Body of pancreas (tissue), 4 donors: ENCODE data around the gene PLEKHG5. TPM values are rescaled to one million over a fixed set of nuclear protein-coding genes. Genes with fewer than 3 reads are reported as not detected.
"Not testable (repeated sequence)": the region's sequence is repeated elsewhere in the genome, so short reads cannot be mapped to it uniquely, and the experiment has no call there.

ENCODE experiments used
- ATAC-seq: fragments of 150-250 bp; one replicate; pipeline ENCODE4 v1.9.1; 2016
- DNase-seq, 4 donors: peaks; one replicate each; pipeline ENCODE4 v3.0.0-alpha.2; 2019
- H3K27ac ChIP-seq, 4 donors: fragments of 200-600 bp; sonication (generic); 1 replicate in 3 of 4; 2 replicates in 1 of 4; pipeline versions ENCODE4 v1.5.1 to v1.6.1; 2016 to 2019; ENCODE audit warnings: mild to moderate bottlenecking in 1 of 4, mixed read lengths in 1 of 4, moderate library complexity in 1 of 4
- H3K27me3 ChIP-seq, 2 donors: fragments of 200-600 bp; sonication (generic); one replicate each; pipeline ENCODE4 v1.6.0; 2016; ENCODE audit warnings: mild to moderate bottlenecking in 1 of 2
- H3K36me3 ChIP-seq, 2 donors: fragments of 200-600 bp; sonication (generic); replicated peaks in 1 of 2; 2 replicates each; pipeline ENCODE4 v1.5.1; 2016; ENCODE audit warnings: low read depth in 2 of 2; ENCODE audit not compliant: insufficient read depth in 1 of 2
- H3K4me1 ChIP-seq: fragments of 200-600 bp; sonication (generic); one replicate; pipeline ENCODE4 v1.6.0; 2016
- H3K4me3 ChIP-seq, 2 donors: fragments of 200-600 bp; sonication (generic); 1 replicate in 1 of 2; 2 replicates in 1 of 2; pipeline ENCODE4 v1.5.1; 2016 to 2019
- H3K9me3 ChIP-seq, 3 donors: fragments of 200-600 bp; sonication (generic); 1 replicate in 2 of 3; 2 replicates in 1 of 3; pipeline ENCODE4 v1.5.1; 2016
- POLR2A ChIP-seq, 3 donors: fragments of 450-650 bp; IDR thresholded peaks; one replicate each; pipeline ENCODE4 v1.6.1; 2016; ENCODE audit warnings: antibody characterized with exemption in 3 of 3, mild to moderate bottlenecking in 2 of 3
- WGBS, 2 donors: methylation state at CpG; one replicate each; pipeline ENCODE4 v1.1.5; 2017; 5-methylcytosine and 5-hydroxymethylcytosine counted together
- intact Hi-C: fragments of 100-400 bp; cut with DNase I; formaldehyde crosslinking; loops from one replicate; pipeline ENCODE4 v1.15.1; 2023
- total RNA-seq, 2 donors: library from RNA; depleted of rRNA; stranded (reverse); fragments of >200 nt; gene quantifications; one replicate each; pipeline ENCODE4 v1.1.0, GENCODE V29; 2016
- TF ChIP-seq, protein P1 (sequence below), 7 experiments: fragments of 450-650 bp in 4 of 7; fragments of 200-600 bp in 3 of 7; sonication (generic) in 3 of 7; IDR thresholded peaks; one replicate each; pipeline ENCODE4 v1.5.1; 2016 to 2019; ENCODE audit warnings: antibody characterized with exemption in 7 of 7

PLEKHG5 gene
- total RNA-seq, 2 donors from 2014 or later = 5.2 to 8.6 TPM

DNA sequence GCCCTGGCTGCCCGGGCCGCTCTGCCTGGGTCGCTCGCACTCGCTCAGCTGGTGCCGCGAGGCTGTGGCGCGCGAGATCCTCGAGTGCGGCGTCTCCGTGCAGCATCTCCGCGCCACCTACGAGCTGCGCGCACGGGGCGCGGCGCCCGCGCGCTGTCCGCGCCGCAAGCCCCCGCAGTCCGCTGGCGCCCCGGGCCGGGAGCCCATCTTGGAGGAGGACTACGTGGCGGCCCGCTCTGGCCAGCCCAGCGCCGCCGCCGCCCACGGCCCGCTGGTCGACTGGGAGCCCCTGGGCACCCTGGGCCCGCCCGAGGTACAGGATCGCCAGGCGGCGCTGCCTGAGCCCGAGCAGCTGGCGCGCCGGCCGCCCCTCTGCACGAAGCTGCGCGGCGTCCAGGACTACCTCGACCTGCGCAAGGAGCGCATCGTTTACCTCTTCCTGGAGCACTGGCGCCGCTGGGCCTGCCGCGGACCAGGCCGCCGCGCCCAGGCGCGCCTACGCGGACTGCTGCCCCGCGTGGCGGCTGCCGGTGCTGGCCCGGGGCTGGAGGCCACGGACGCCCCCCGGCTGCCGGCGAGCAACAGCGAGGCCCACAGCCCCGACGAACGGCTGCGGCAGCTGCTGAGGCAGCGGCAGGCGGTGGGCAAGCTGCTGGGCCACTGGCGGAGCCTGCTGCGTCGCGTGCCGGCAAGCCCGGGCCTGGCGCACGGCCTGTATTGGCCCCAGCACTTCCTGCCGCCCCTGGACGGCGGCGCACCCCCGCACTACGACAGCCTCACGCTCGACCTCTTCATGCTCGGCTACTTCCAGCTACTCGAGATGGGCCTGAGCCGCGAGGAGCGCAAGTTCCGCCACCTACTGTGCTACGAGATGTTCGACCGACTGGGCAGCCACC, 36.4 kb downstream of the PLEKHG5 start:
- ATAC-seq = no peak
- H3K4me1 ChIP-seq = peaks cover 13% of the 10 kb centered on the region
- H3K9me3 ChIP-seq = no peaks in the 10 kb centered on the region
- H3K27ac ChIP-seq = no peak overlapping the region
- DNase-seq = no peak
- intact Hi-C loops = no loop called here
- TF ChIP-seq, protein P1, sequence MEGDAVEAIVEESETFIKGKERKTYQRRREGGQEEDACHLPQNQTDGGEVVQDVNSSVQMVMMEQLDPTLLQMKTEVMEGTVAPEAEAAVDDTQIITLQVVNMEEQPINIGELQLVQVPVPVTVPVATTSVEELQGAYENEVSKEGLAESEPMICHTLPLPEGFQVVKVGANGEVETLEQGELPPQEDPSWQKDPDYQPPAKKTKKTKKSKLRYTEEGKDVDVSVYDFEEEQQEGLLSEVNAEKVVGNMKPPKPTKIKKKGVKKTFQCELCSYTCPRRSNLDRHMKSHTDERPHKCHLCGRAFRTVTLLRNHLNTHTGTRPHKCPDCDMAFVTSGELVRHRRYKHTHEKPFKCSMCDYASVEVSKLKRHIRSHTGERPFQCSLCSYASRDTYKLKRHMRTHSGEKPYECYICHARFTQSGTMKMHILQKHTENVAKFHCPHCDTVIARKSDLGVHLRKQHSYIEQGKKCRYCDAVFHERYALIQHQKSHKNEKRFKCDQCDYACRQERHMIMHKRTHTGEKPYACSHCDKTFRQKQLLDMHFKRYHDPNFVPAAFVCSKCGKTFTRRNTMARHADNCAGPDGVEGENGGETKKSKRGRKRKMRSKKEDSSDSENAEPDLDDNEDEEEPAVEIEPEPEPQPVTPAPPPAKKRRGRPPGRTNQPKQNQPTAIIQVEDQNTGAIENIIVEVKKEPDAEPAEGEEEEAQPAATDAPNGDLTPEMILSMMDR (IDR thresholded peaks at IDR 0.05) = no peak
- no peak for TF ChIP-seq POLR2A (IDR thresholded peaks at IDR 0.05)
- H3K36me3 ChIP-seq = no peaks in the 10 kb centered on the region
- H3K27me3 ChIP-seq = no peaks in the 10 kb centered on the region
- WGBS, 2 donors = 19% methylated on average over 73 of the region's 115 CpGs; no CpG with 5 or more reads in 1 of the 2 donors
- H3K4me3 ChIP-seq = no peak overlapping the region

DNA sequence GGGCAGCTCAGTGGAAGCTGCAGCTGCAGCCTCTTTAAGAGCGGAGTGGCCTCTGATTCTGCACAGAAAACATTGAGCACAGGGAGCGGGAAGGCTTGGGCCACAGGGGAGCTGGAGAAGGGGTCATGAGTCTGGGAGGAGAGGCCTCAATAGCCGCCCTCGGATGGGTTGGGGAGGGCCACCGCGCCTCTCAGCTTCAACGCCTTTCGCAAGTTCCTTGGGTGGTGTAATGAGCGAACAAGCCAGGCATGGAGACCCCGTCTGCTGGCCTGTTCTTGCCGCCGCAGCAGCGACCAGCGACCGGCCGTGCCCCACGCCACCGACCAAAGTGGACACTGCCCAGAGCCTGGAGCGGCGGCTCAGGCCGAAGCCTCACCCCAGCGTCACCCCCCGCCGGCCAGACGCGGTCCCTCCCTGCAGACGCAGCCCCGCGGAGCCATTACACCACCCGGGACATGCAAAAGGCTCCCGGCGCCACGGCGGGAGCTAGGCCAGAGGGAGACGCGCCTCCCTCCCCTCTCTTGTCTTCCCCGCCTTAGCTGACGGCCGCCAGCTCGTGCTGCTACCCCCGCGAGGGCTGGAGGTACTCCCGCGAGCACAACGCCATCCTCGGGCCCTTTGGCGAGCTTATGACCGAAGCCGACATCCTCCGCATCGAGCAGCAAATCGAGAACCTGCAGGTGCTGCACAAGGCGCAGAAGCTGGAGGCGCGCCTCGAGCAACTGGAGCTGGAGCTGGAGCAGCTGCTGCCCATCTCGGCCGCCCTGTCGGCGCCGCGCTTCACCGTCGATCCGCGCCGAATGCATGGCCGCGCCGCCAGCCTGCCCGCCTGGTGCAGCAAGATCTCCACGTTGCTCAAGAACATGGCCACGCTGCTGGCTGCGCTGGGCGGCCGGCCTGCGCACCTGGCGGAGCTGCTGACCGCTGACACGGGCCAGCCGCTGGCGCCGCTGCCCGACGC, 37.3 kb downstream of the PLEKHG5 start:
- WGBS, 2 donors = 36 to 65% methylated on average over 9 to 74 of the region's 85 CpGs
- ATAC-seq, intact Hi-C loops, H3K27me3 ChIP-seq, H3K27ac ChIP-seq, DNase-seq, H3K4me3 ChIP-seq, H3K36me3 ChIP-seq, H3K9me3 ChIP-seq: not testable (repeated sequence)
- H3K4me1 ChIP-seq = peaks cover 13% of the 10 kb centered on the region

DNA sequence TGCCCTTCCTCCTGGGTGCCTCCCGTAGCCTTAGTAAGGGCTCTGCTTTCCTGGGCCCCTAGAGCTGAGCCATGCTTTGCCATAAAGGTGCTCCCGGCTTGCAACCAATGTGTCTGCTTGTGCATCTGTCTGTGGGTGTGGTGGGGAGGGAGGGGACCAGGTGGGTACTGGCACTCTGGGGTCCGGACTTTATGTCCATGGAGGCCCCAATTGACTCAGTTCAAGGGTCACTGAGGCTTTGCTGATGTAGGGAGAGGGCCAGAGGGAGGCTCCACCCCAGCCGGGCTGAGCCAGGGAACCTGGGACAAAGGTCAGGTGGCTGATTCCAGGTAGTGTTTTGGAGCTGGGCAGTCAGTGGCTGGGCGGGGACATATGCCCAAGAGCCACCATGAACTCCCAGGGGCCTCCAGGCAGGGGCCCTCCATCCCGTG, 40.5 kb downstream of the PLEKHG5 start:
- no peaks in the 10 kb centered on the region for H3K9me3 ChIP-seq
- no peak overlapping the region for H3K27ac ChIP-seq
- WGBS, 2 donors = 47 to 92% methylated on average over 2 to 6 of the region's 6 CpGs
- peaks cover 32% of the 10 kb centered on the region for H3K4me1 ChIP-seq
- intact Hi-C loops = no loop called here
- no peaks in the 10 kb centered on the region for H3K36me3 ChIP-seq
- peak in 3 of 4 donors; percentile 31 to 60 (median 40) for DNase-seq
- H3K27me3 ChIP-seq = peaks cover 0 to 20% of the 10 kb centered on the region in 2 donors
- H3K4me3 ChIP-seq = no peak overlapping the region
- TF ChIP-seq, protein P1 (IDR thresholded peaks at IDR 0.05) = no peak
- no peak for TF ChIP-seq POLR2A (IDR thresholded peaks at IDR 0.05)
- no peak for ATAC-seq

DNA sequence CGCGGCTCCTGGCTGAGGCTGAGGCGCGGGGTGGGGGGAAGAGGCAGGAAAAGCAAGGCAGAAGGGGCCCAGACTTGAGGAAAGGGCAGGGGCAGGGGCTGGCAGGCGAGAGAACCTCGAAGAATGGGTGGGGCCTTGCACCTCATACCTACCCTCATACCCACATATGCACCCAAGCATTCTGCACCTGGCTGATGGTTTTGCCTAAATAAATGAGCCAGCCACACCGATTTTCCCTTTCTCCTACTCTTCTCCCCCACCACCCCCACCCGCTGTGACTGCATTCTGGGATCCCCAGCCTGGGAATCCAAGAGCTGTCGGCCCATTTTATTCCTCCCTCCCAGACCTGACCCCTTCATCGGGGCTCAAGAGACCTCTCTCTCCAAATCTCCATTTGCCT, 41.0 kb downstream of the PLEKHG5 start:
- 75% methylated on average over 10 of the region's 10 CpGs for WGBS, 2 donors
- DNase-seq, ATAC-seq, H3K9me3 ChIP-seq, H3K36me3 ChIP-seq, intact Hi-C loops, H3K27ac ChIP-seq, H3K4me3 ChIP-seq: not testable (repeated sequence)
- Histone ChIP-seq H3K4me1 (peaks cover 32% of the 10 kb centered on the region), H3K27me3 (peaks cover 0 to 20% of the 10 kb centered on the region in 2 donors)

DNA sequence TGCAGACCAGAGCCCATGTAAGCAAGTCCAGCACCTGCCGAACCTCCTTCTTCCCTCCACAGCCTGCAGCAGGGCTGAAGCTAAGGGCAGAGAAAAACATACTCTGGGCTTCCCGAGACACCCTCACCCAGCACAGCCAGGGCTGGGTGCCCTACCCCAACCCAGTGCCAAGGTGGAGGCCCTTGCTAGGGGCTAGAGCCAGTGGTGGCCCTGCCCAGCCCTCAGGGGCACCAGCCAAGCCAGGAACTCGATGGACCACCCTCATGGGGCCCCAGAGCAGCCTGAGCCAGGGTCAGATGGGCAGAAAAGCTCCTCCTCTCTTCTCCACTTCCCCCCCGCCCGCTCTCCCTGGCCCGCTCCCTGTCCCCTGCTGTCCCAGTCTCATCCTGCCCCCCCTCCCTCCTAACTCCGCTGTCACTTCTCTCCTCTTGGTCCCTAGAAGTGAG, 41.4 kb downstream of the PLEKHG5 start:
- TF ChIP-seq, protein P1 (IDR thresholded peaks at IDR 0.05) = no peak
- TF ChIP-seq POLR2A (IDR thresholded peaks at IDR 0.05) = no peak
- Histone ChIP-seq H3K27me3 (peaks cover 0 to 20% of the 10 kb centered on the region in 2 donors), H3K36me3 (no peaks in the 10 kb centered on the region), H3K9me3 (no peaks in the 10 kb centered on the region), H3K27ac (no peak overlapping the region), H3K4me1 (peaks cover 31% of the 10 kb centered on the region), H3K4me3 (no peak overlapping the region)
- intact Hi-C loops = no loop called here
- 53 to 79% methylated on average over 2 of the region's 7 CpGs for WGBS, 2 donors
- no peak for ATAC-seq
- DNase-seq = no peak
